Uterus (tissue), 2 donors: ENCODE measurements around the gene ITPR3.

Experiments used
- CTCF ChIP-seq, 4 experiments: fragments of 200-600 bp in 2 of 4; fragments of 450-650 bp in 2 of 4; sonication (generic) in 2 of 4; IDR thresholded peaks; one replicate each; pipeline ENCODE4 v1.5.1; 2016 to 2019; ENCODE audit warnings: antibody characterized with exemption in 4 of 4, mild to moderate bottlenecking in 2 of 4, moderate library complexity in 1 of 4
- POLR2A ChIP-seq, 2 donors: fragments of 450-650 bp; IDR thresholded peaks; one replicate each; pipeline ENCODE4 v1.6.1; 2016; ENCODE audit warnings: antibody characterized with exemption in 2 of 2, mild to moderate bottlenecking in 1 of 2, moderate library complexity in 1 of 2

DNA sequence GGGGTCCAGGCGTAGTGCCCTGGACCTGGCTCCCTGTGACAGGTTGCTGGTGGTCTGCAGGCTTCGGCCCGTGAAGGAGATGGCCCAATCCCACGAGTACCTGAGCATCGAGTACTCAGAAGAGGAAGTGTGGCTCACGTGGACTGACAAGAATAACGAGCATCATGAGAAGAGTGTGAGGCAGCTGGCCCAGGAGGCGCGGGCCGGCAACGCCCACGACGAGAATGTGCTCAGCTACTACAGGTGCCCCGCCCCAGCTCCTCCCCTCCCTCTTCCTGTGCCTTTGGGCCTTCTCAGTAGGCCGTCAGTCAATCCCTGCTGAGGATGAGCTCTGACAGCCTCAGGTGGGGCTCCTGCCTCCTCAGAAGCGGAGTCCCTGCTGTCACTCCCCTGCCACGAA, 47.8 kb downstream of the ITPR3 start:
- TF ChIP-seq POLR2A (IDR thresholded peaks at IDR 0.05) (no peak), CTCF (IDR thresholded peaks at IDR 0.05) (no peak)
